Panc1 (cell line): ENCODE data around the gene TCTN1. TPM values are rescaled to one million over a fixed set of nuclear protein-coding genes. Genes with fewer than 3 reads are reported as not detected.

Source experiments
- ATAC-seq: fragments of 200-7000 bp; cut with Tn5 transposase; 2 replicates; pipeline ENCODE4 v1.9.1; 2020; ENCODE audit warnings: mild to moderate bottlenecking, moderate library complexity
- BruUV-seq: library from RNA; stranded (reverse); fragments of 400-500 nt; replicated peaks from 2 replicates; lab custom pipeline; 2021; lab: Mats Ljungman, UMichigan
- CTCF ChIA-PET: fragments of 300-600 bp; sonication (Branson Sonifier 250); formaldehyde crosslinking; loops from one replicate; lab custom pipeline; 2022; ENCODE audit warnings: antibody characterized with exemption; lab: Charles Lee
- POLR2A ChIA-PET: fragments of 300-600 bp; sonication (Branson Sonifier 250); formaldehyde crosslinking; loops from one replicate; lab custom pipeline; 2022; ENCODE audit warnings: antibody characterized with exemption; lab: Charles Lee
- DNase-seq: peaks from one replicate; pipeline ENCODE4 v3.0.0-alpha.2; 2010; ENCODE audit warnings: low read depth, low spot score
- H3K27ac ChIP-seq: 2 replicates; pipeline ENCODE4 v1.5.1; 2011; ENCODE audit warnings: mild to moderate bottlenecking, low read length, inconsistent platforms
- H3K27me3 ChIP-seq: fragments of 200-500 bp; sonication (Bioruptor generic); 2 replicates; pipeline ENCODE4 v1.6.0; 2014; ENCODE audit warnings: low read length, inconsistent platforms; ENCODE audit not compliant: control insufficient read depth, insufficient read depth
- H3K36me3 ChIP-seq: fragments of 200-500 bp; sonication (Bioruptor generic); 2 replicates; pipeline ENCODE4 v1.5.1; 2014; ENCODE audit warnings: inconsistent platforms, mild to moderate bottlenecking, low read length, moderate library complexity; ENCODE audit not compliant: control insufficient read depth, insufficient read depth
- H3K4me1 ChIP-seq: 2 replicates; pipeline ENCODE4 v1.5.1; 2011; ENCODE audit warnings: inconsistent platforms, mild to moderate bottlenecking, low read length, moderate library complexity; ENCODE audit not compliant: control insufficient read depth, insufficient read depth
- H3K4me3 ChIP-seq, 2 experiments: 2 replicates each; pipeline ENCODE4 v1.5.1; 2011 to 2012; ENCODE audit warnings: low read depth in 2 of 2, low read length in 2 of 2, mild to moderate bottlenecking in 2 of 2, inconsistent platforms in 1 of 2, moderate library complexity in 1 of 2
- H3K9me3 ChIP-seq: fragments of 200-500 bp; sonication (Bioruptor generic); 2 replicates; pipeline ENCODE4 v1.5.1; 2014; ENCODE audit warnings: low read depth, mild to moderate bottlenecking, inconsistent platforms, low read length, moderate library complexity; ENCODE audit not compliant: control insufficient read depth, insufficient read depth
- POLR2AphosphoS5 ChIP-seq: IDR thresholded peaks from 2 replicates; pipeline ENCODE4 v1.6.1; 2012; ENCODE audit warnings: mild to moderate bottlenecking, low read depth, low read length, moderate library complexity
- SIN3A ChIP-seq: IDR thresholded peaks from 2 replicates; pipeline ENCODE4 v1.6.1; 2012; ENCODE audit warnings: low read depth, mild to moderate bottlenecking, low read length, moderate library complexity, borderline replicate concordance; ENCODE audit not compliant: insufficient read depth
- TCF7L2 ChIP-seq: IDR thresholded peaks from 2 replicates; pipeline ENCODE4 v1.6.1; 2011; ENCODE audit warnings: mild to moderate bottlenecking, low read depth, low read length, inconsistent platforms
- in situ Hi-C: cut with HindIII; loops from 2 replicates; pipeline ENCODE4 v1.10.0; 2016; ENCODE audit warnings: low sequenced_read_pairs, low pct_unique_long_range_greater_than_20kb
- intact Hi-C: fragments of 100-400 bp; cut with micrococcal nuclease; formaldehyde crosslinking; loops from one replicate; pipeline ENCODE4 v1.10.0; 2022; ENCODE audit not compliant: unreplicated experiment
- total RNA-seq: library from RNA; stranded (reverse); gene quantifications from one replicate; pipeline ENCODE4 v1.2.1, GENCODE V29; 2021; ENCODE audit not compliant: unreplicated experiment
- TF ChIP-seq, protein P1 (sequence below): fragments of 450-650 bp; IDR thresholded peaks from 2 replicates; pipeline ENCODE4 v1.5.1; 2017; ENCODE audit warnings: mild to moderate bottlenecking
- TF ChIP-seq, protein P2 (sequence below), 2 experiments: IDR thresholded peaks; 2 replicates each; pipeline ENCODE4 v1.6.1; 2011 to 2012; ENCODE audit warnings: low read depth in 2 of 2, control low read depth in 1 of 2, low read length in 1 of 2, mild to moderate bottlenecking in 1 of 2, moderate library complexity in 1 of 2; ENCODE audit not compliant: insufficient read depth in 1 of 2

Gene TCTN1
- total RNA-seq, 1 experiment from 2014 or later = 28.5 TPM

DNA sequence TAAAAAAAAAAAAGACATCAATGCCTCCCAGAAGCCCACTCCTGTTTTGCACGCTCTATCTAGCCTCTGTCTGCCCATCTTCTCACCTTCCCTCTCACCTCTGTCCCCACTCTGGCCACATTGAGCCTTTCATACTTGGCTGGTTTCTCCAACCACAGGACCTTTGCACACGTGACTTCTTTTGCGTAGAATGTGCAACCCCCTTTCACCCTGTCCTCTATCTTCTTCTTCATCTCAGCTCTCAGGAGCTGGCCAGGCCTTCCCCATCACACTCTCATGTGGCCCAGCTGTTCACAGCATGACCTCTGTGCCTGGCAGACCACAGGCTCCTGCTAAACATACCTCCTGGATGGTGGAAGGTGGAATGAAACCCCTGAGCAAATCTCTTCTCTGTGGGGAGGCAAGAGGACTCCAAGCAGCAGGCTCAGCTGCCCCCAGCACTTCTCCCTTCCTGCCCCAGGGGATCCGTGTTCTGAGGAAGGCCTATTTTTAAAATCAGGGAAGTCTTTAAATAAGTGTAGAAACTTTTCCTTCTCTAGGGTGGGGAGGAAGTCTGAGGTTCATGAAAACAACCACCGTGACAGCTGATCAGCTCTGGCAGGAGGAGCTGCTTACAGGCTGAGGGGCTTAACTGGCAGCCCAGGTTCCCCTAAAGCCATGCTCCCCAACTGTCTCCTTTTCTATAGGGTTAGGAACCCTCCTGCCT is 63.4 kb downstream of the TCTN1 start:
- TF ChIP-seq POLR2AphosphoS5 (no peak), TCF7L2 (no peak), SIN3A (no peak)
- TF ChIP-seq, protein P1, sequence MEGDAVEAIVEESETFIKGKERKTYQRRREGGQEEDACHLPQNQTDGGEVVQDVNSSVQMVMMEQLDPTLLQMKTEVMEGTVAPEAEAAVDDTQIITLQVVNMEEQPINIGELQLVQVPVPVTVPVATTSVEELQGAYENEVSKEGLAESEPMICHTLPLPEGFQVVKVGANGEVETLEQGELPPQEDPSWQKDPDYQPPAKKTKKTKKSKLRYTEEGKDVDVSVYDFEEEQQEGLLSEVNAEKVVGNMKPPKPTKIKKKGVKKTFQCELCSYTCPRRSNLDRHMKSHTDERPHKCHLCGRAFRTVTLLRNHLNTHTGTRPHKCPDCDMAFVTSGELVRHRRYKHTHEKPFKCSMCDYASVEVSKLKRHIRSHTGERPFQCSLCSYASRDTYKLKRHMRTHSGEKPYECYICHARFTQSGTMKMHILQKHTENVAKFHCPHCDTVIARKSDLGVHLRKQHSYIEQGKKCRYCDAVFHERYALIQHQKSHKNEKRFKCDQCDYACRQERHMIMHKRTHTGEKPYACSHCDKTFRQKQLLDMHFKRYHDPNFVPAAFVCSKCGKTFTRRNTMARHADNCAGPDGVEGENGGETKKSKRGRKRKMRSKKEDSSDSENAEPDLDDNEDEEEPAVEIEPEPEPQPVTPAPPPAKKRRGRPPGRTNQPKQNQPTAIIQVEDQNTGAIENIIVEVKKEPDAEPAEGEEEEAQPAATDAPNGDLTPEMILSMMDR = no peak
- TF ChIP-seq, protein P2, sequence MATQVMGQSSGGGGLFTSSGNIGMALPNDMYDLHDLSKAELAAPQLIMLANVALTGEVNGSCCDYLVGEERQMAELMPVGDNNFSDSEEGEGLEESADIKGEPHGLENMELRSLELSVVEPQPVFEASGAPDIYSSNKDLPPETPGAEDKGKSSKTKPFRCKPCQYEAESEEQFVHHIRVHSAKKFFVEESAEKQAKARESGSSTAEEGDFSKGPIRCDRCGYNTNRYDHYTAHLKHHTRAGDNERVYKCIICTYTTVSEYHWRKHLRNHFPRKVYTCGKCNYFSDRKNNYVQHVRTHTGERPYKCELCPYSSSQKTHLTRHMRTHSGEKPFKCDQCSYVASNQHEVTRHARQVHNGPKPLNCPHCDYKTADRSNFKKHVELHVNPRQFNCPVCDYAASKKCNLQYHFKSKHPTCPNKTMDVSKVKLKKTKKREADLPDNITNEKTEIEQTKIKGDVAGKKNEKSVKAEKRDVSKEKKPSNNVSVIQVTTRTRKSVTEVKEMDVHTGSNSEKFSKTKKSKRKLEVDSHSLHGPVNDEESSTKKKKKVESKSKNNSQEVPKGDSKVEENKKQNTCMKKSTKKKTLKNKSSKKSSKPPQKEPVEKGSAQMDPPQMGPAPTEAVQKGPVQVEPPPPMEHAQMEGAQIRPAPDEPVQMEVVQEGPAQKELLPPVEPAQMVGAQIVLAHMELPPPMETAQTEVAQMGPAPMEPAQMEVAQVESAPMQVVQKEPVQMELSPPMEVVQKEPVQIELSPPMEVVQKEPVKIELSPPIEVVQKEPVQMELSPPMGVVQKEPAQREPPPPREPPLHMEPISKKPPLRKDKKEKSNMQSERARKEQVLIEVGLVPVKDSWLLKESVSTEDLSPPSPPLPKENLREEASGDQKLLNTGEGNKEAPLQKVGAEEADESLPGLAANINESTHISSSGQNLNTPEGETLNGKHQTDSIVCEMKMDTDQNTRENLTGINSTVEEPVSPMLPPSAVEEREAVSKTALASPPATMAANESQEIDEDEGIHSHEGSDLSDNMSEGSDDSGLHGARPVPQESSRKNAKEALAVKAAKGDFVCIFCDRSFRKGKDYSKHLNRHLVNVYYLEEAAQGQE (IDR thresholded peaks at IDR 0.05; ENCODE audit: insufficient read depth in 1 of 2, low read depth in 2 of 2, low read length in 1 of 2) = no peak
- Histone ChIP-seq H3K9me3 (no peaks in the 10 kb centered on the region), H3K27me3 (no peaks in the 10 kb centered on the region), H3K4me1 (no peaks in the 10 kb centered on the region), H3K27ac (no peak overlapping the region), H3K36me3 (no peaks in the 10 kb centered on the region), H3K4me3 (no peak overlapping the region)
- ATAC-seq (no peak), DNase-seq (no peak)
- intact Hi-C loops (no loop called here), in situ Hi-C loops (no loop called here)
- BruUV-seq = no TSS peak
- CTCF ChIA-PET = no interaction called here
- POLR2A ChIA-PET = interaction anchor here (0.5 to 0.6 kb wide), 2 partner anchors 68 to 78 kb away, joined by 4 to 5 read pairs; no protein-coding TSS in a partner anchor

DNA sequence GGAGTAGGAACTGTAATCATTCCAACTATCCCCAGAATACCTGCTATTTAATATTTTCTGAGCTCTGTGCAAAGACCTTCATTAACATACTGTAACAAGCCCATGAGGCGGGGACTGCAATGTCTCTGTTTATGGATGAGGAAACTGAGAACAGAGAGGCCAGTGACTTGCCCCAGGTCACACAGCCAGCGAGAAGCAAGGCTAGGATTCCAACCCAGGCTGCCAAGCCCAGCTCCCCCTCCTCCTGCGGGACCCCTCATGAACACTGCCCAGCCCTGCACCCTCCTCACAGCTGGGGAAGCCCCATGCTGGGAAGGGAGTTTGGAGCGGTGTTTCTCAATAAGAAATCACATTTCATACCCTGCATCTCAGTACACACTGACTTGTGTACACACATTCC is 64.1 kb downstream of the TCTN1 start:
- H3K36me3 ChIP-seq = no peaks in the 10 kb centered on the region
- CTCF ChIA-PET = no interaction called here

More for the DNA sequence above, 64.1 kb downstream of the TCTN1 start:
- POLR2A ChIA-PET = no interaction called here
- H3K27me3 ChIP-seq = no peaks in the 10 kb centered on the region
- H3K9me3 ChIP-seq = no peaks in the 10 kb centered on the region
- H3K27ac ChIP-seq = no peak overlapping the region
- H3K4me3 ChIP-seq = no peak overlapping the region
- in situ Hi-C loops (no loop called here), intact Hi-C loops (no loop called here)
- DNase-seq (no peak), ATAC-seq (no peak)
- no TSS peak for BruUV-seq
- TF ChIP-seq POLR2AphosphoS5 (no peak), SIN3A (no peak), TCF7L2 (no peak)
- TF ChIP-seq, protein P2 (IDR thresholded peaks at IDR 0.05; ENCODE audit: insufficient read depth in 1 of 2, low read depth in 2 of 2, low read length in 1 of 2) = no peak
- TF ChIP-seq, protein P1 = no peak
- H3K4me1 ChIP-seq = no peaks in the 10 kb centered on the region
